HFFc6 (cell line): Measurements from ENCODE around the gene ALX4. TPM values are rescaled to one million over a fixed set of nuclear protein-coding genes. Genes with fewer than 3 reads are reported as not detected.

ENCODE experiments used
- DNase-seq: peaks from one replicate; pipeline ENCODE4 v3.0.0-alpha.2; 2018
- H3K27ac Mint-ChIP-seq: 2 replicates; pipeline ENCODE4 v1.8.0; 2020; ENCODE audit warnings: mild to moderate bottlenecking, mixed read lengths
- H3K27me3 Mint-ChIP-seq: 2 replicates; pipeline ENCODE4 v1.8.0; 2021; ENCODE audit warnings: mild to moderate bottlenecking, moderate library complexity, mixed read lengths; ENCODE audit not compliant: insufficient read depth
- H3K36me3 Mint-ChIP-seq: 2 replicates; pipeline ENCODE4 v1.8.0; 2021; ENCODE audit warnings: low read depth, mixed read lengths
- H3K4me1 Mint-ChIP-seq: 2 replicates; pipeline ENCODE4 v1.8.0; 2020; ENCODE audit warnings: low read depth, mixed read lengths
- H3K4me3 Mint-ChIP-seq: 2 replicates; pipeline ENCODE4 v1.8.0; 2020; ENCODE audit warnings: mild to moderate bottlenecking, moderate library complexity, mixed read lengths
- H3K9me3 Mint-ChIP-seq: 2 replicates; pipeline ENCODE4 v1.8.0; 2020; ENCODE audit warnings: mild to moderate bottlenecking, mixed read lengths
- CTCF ChIP-seq: fragments of 200-600 bp; sonication (generic); IDR thresholded peaks from 2 replicates; pipeline ENCODE4 v1.5.0; 2021; ENCODE audit warnings: antibody characterized with exemption, mild to moderate bottlenecking
- total RNA-seq, 6 experiments: library from RNA; stranded (reverse); fragmentation: NEBNext Ultra II Directional; extraction: Animal tissue kit (Norgen Biotek cat#: 25700); gene quantifications; 2 replicates in 1 of 6; 3 replicates in 5 of 6; pipeline ENCODE4 v1.2.3, GENCODE V29; 2021

The ALX4 gene
- total RNA-seq, 6 experiments from 2014 or later, result 0.02 to 0.13 (median 0.06) TPM

- no peak for DNase-seq
- peaks cover 22% of the 10 kb centered on the region for H3K4me1 Mint-ChIP-seq
- peaks cover 13% of the 10 kb centered on the region for H3K36me3 Mint-ChIP-seq
- TF ChIP-seq CTCF, result no peak
- peaks cover 2% of the 10 kb centered on the region; the same call in 1 of the 2 replicates for H3K27me3 Mint-ChIP-seq
- peaks cover 5% of the 10 kb centered on the region for H3K9me3 Mint-ChIP-seq
- H3K4me3 Mint-ChIP-seq, result no peak overlapping the region
- no peak overlapping the region for H3K27ac Mint-ChIP-seq
Observed at GRCh38 chr11:44257338-44258189, 52.4 kb downstream of the ALX4 start.

GRCh38 chr11:44256673-44257291 lies 53.2 kb downstream of the ALX4 start:
- Mint-ChIP-seq H3K27me3 (peaks cover 1% of the 10 kb centered on the region; the same call in 1 of the 2 replicates), H3K27ac (no peak overlapping the region), H3K9me3 (peaks cover 13% of the 10 kb centered on the region), H3K4me3 (no peak overlapping the region), H3K36me3 (peaks cover 21% of the 10 kb centered on the region), H3K4me1 (peaks cover 16% of the 10 kb centered on the region)
- no peak for TF ChIP-seq CTCF
- DNase-seq, result no peak

GRCh38 chr11:44255406-44256071 lies 54.4 kb downstream of the ALX4 start:
- no peak overlapping the region for H3K4me3 Mint-ChIP-seq
- TF ChIP-seq CTCF, result no peak

GRCh38 chr11:44252999-44253602 lies 56.8 kb downstream of the ALX4 start:
- peaks cover 13% of the 10 kb centered on the region for H3K9me3 Mint-ChIP-seq
- no peak for DNase-seq
- peaks cover 5% of the 10 kb centered on the region for H3K4me1 Mint-ChIP-seq
- H3K4me3 Mint-ChIP-seq, result no peak overlapping the region
- no peak for TF ChIP-seq CTCF
- H3K27me3 Mint-ChIP-seq, result peaks cover 1% of the 10 kb centered on the region; the same call in 1 of the 2 replicates
- peaks cover 35% of the 10 kb centered on the region for H3K36me3 Mint-ChIP-seq
- H3K27ac Mint-ChIP-seq, result no peak overlapping the region

More at GRCh38 chr11:44255406-44256071, 54.4 kb downstream of the ALX4 start:
- Mint-ChIP-seq H3K36me3 (peaks cover 30% of the 10 kb centered on the region), H3K9me3 (peaks cover 13% of the 10 kb centered on the region), H3K27me3 (peaks cover 1% of the 10 kb centered on the region; the same call in 1 of the 2 replicates), H3K27ac (no peak overlapping the region), H3K4me1 (peaks cover 16% of the 10 kb centered on the region)
- DNase-seq, result no peak

- no peak for DNase-seq
- Mint-ChIP-seq H3K36me3 (peaks cover 35% of the 10 kb centered on the region), H3K9me3 (peaks cover 13% of the 10 kb centered on the region), H3K4me3 (no peak overlapping the region), H3K4me1 (peaks cover 23% of the 10 kb centered on the region), H3K27me3 (no peaks in the 10 kb centered on the region), H3K27ac (no peak overlapping the region)
- no peak for TF ChIP-seq CTCF
Observed at GRCh38 chr11:44250421-44250820, 59.5 kb downstream of the ALX4 start.
